RWPE1 (cell line): ENCODE data around the gene RPL10A.
A peak's percentile ranks its signal among the peaks of the same experiment; 100 is the strongest.

Experiments used
- CTCF ChIA-PET: fragments of 350-600 bp; sonication (Branson Sonifier 250); formaldehyde crosslinking; extraction: SDS; loops from one replicate; lab custom pipeline; 2021; lab: Yijun Ruan, JAX
- POLR2A ChIA-PET: fragments of 400-600 bp; formaldehyde crosslinking; extraction: SDS; loops from one replicate; lab custom pipeline; 2020; ENCODE audit warnings: antibody characterized with exemption; ENCODE audit not compliant: low non-redundant PET; lab: Yijun Ruan, JAX
- DNase-seq: peaks from one replicate; pipeline ENCODE4 v3.0.0; 2012; ENCODE audit warnings: low spot score
- H3K27ac ChIP-seq: fragments of 450-650 bp; 2 replicates; pipeline ENCODE4 v1.5.1; 2017
- CTCF ChIP-seq: fragments of 450-650 bp; conservative IDR thresholded peaks from 2 replicates; pipeline ENCODE4 v1.5.1; 2017; ENCODE audit warnings: low read depth, mild to moderate bottlenecking

Gene RPL10A

GRCh38 chr6:35452183-35453090, 15.8 kb upstream of the RPL10A start, which contains the start of gene FANCE:
FANCE (plus strand) TSS chr6:35452338; CDS start chr6:35452546, 208 bp downstream.
- peak within 1 kb of the TSS; percentile 86 for H3K27ac ChIP-seq
- POLR2A ChIA-PET, result interaction anchor here (0.6 kb wide), 1 partner anchor 1030 kb away, joined by 3 read pairs; no protein-coding TSS in a partner anchor
- CTCF ChIA-PET, result interaction anchor here (0.5 to 4.9 kb wide), 7 partner anchors 15 to 240 kb away, joined by 3 to 41 read pairs (median 3); partner anchors contain the start of gene PPARD
- peak; percentile 92 for DNase-seq
- TF ChIP-seq CTCF, result no peak

- H3K27ac ChIP-seq, result peak overlapping the region; percentile 86; the same call in 1 of the 2 replicates
- no peak for TF ChIP-seq CTCF
- POLR2A ChIA-PET, result no interaction called here
- DNase-seq, result no peak
- CTCF ChIA-PET, result interaction anchor here (0.5 to 1.6 kb wide), 4 partner anchors 14 to 240 kb away, joined by 3 to 8 read pairs (median 6); no protein-coding TSS in a partner anchor
Measured at GRCh38 chr6:35453236-35453635, 15.0 kb upstream of the RPL10A start.

- DNase-seq, result no peak
- H3K27ac ChIP-seq, result peak overlapping the region; percentile 94
- ChIA-PET POLR2A (interaction anchor here (0.6 to 1.0 kb wide), 6 partner anchors 13 to 151 kb away, joined by 3 to 5 read pairs (median 3); no protein-coding TSS in a partner anchor), CTCF (no interaction called here)
- no peak for TF ChIP-seq CTCF
Measured at GRCh38 chr6:35454391-35455110, 13.7 kb upstream of the RPL10A start.

- ChIA-PET POLR2A (no interaction called here), CTCF (interaction anchor here (0.5 to 0.7 kb wide), 3 partner anchors 9 to 160 kb away, joined by 3 read pairs; partner anchors contain the start of gene DEF6)
- peak overlapping the region; percentile 94 for H3K27ac ChIP-seq
- DNase-seq, result no peak
- TF ChIP-seq CTCF, result no peak
Measured at GRCh38 chr6:35457907-35458306, 10.3 kb upstream of the RPL10A start.

- peak overlapping the region; percentile 47 for H3K27ac ChIP-seq
- ChIA-PET CTCF (interaction anchor here (2.0 kb wide), 1 partner anchor 12 kb away, joined by 5 read pairs; no protein-coding TSS in a partner anchor), POLR2A (no interaction called here)
- DNase-seq, result peak; percentile 62
- TF ChIP-seq CTCF, result no peak
Measured at GRCh38 chr6:35461270-35461669, 6.9 kb upstream of the RPL10A start.

DNA sequence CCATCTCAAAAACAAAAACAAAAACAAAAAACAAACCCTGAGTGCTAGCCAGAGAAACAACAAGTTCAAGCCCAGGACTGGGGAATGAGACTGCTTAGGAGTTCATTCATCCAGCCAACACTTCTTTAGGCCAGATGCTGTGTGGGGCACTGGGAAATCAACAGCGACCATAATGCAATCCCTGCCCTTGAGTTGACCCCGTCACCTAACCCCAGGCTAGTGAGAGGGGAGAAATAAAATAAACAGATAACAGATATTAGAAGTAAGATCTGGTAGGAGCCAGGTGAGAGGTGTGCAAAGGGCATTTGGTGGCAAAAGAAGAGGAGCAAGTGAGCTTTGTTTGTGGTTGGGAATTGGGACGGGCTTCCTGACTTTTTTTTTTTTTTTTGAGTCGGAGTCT, 4.9 kb upstream of the RPL10A start:
- CTCF ChIA-PET, result interaction anchor here (1.0 kb wide), 1 partner anchor 121 kb away, joined by 5 read pairs; no protein-coding TSS in a partner anchor
- DNase-seq, result no peak
- peak overlapping the region; percentile 10; the same call in 1 of the 2 replicates for H3K27ac ChIP-seq
- POLR2A ChIA-PET, result no interaction called here
- TF ChIP-seq CTCF, result no peak
